ENCODE measurements around the gene CUX1.
"Not testable (repeated sequence)": the region's sequence is repeated elsewhere in the genome, so short reads cannot be mapped to it uniquely, and the experiment has no call there.

CUX1 gene

GRCh38 chr7:102328863-102329262 is 511.4 kb downstream of the CUX1 start:
- not testable (repeated sequence) for DNase-seq

- not testable (repeated sequence) for DNase-seq
These were observed 511.9 kb downstream of the CUX1 start for GRCh38 chr7:102329366-102329765.

GRCh38 chr7:102330666-102331460 is 513.4 kb downstream of the CUX1 start:
- DNase-seq: not testable (repeated sequence)

Measured in NCI-H748 treated with DMSO at 0.1 percent for 48 hours (cell line).